GM21381 (cell line): ENCODE results near the gene TNFRSF1B.
A peak's percentile ranks its signal among the peaks of the same experiment; 100 is the strongest.
"Not testable (repeated sequence)": the region's sequence is repeated elsewhere in the genome, so short reads cannot be mapped to it uniquely, and the experiment has no call there.

Source experiments
- ATAC-seq: cut with Tn5 transposase; IDR thresholded peaks from one replicate; pipeline ENCODE4 v1.9.1; 2021; ENCODE audit warnings: mild to moderate bottlenecking, moderate library complexity; ENCODE audit not compliant: unreplicated experiment

TNFRSF1B gene

GRCh38 chr1:12209495-12209832 is 42.7 kb downstream of the TNFRSF1B start:
- no peak for ATAC-seq

- no peak for ATAC-seq
Observed at GRCh38 chr1:12215118-12215961, 48.5 kb downstream of the TNFRSF1B start.

DNA sequence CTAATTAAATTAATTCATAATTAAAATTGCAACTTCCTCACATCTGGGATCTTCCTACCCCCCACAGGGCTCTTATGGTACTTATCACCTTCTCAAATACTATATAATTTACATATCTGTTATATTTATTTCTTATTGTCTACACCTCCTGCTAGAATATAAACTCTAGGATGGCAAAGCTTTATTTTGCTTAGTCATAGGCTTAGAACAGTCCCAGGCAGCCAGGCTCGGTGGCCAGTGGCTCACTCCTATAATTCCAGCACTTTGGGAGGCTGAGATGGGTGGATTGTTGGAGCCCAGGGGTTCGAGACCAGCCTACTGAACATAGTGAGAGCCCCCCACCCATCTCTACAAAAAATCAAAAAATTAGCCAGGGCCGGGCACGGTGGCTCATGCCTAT is 53.0 kb downstream of the TNFRSF1B start:
- ATAC-seq: no peak

DNA sequence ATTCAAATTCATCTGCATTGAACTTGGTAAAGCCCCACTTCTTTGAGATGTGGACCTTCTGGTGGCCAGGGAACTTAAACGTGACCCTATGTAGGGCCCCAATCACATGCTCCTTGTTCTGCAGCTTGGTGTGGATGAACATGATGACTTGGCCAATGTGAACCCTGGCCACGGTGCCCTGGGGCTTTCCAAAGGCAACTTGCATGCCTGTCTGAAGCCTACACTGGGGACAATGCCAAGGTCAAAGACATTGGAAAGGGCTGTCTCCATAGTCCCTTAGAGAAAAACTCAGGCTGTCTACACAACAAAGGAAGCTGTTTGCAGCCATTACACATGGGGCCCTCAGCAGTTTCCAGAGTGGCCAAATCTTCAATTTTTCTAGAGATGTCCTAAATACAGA is 54.1 kb downstream of the TNFRSF1B start:
- no peak for ATAC-seq

GRCh38 chr1:12222700-12223099 is 55.9 kb downstream of the TNFRSF1B start:
- ATAC-seq: not testable (repeated sequence)

- ATAC-seq: not testable (repeated sequence)
Observed at GRCh38 chr1:12224092-12224491, 57.3 kb downstream of the TNFRSF1B start.

GRCh38 chr1:12228979-12229378 is 62.2 kb downstream of the TNFRSF1B start:
- ATAC-seq: no peak

DNA sequence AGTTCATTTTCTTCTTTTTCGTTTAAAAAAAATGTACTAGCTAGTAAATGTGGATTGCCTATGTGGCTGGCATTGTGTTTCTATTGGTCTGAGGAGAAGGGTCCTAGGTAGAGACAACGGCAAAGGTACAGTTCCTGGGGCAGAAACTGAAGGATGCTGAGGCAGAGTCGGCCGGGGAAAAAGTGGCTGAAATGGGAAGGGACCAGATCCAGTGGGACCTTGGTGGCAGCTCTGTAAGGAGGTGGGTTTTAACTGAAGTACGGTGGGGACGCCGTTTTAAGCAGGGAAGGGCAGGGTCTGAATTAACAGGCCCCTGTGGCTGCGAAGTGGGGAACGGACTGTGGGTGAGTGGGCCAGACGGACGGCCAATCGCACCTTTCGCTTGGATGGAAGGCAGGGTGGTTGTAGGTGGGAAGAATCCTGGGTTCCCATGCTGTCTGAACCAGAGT is 62.6 kb downstream of the TNFRSF1B start:
- no peak for ATAC-seq

DNA sequence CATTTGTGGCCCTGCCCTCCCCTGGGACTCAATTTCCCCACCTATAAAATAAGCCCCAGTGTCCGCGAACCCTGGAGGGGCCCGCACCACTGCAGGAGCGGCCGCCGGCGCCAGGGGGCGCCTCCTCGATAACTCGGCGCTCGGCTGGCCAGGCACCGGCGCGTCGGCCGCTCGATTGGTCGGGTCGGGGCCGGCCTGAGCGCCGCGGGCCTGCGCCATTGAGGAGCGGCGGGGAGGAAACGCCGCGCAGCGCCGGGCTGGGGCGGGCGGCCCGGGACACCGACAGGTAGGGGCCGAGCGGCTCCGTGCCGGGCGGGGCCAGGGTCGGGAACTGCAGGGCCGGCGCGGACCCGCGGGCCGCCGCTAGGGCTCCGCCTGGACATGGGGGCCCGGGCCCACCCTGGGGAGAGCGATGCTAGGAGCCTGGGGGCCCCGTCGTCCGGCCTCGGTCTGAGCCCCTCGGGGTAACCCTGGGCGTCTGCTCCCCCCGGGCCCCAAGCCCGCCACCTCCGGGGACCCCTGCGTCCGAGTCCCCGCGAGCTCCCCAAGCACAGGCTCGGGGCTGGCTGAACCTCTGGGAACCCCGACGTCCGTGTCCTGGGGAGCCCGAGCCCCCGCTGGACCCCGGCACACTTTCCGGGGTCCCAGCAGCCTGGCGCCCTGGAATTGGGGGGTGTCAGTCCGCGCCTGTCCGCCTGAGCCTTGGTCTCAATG is 63.2 kb downstream of the TNFRSF1B start, which contains the start of gene VPS13D:
TSS of gene VPS13D (plus strand) at position 196 of the 714 bp plus-strand sequence. CDS start 4,237 bp downstream, outside the sequence.
- ATAC-seq: peak; percentile 79

DNA sequence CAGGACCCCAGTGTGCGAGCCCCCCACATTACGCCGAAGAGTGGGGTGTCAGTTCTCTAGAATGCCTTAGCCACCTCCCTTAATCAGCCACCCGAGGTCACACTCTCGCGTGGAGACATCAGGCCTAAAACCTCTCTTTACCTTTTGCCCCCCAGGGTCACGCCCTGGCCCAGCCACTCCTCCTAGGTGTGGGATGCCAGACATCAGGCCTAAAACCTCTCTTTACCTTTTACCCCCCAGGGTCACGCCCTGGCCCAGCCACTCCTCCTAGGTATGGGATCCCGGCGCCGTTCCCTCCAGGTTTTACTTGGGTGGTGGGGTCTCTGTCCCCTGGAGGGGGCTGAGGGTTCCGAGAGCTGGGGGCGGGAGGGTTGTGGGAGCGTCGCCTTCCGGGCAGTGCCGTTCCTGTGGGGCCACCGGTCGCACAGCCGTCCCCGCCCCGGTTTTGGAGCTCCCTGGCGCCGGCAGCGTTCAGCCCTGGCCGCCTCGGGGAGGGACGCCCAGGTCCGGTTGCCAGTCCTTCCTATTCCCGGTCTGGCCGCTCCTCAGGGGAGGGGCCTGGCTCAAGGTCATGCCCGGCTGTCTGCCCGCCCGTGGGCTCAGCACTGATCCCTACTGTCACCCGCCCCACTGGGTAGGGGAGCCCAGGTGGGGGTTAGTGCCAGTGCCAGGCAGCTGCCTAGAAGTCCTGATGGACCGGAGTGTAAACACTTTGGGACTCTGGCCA is 63.9 kb downstream of the TNFRSF1B start:
- peak; percentile 20 for ATAC-seq

GRCh38 chr1:12231276-12231595 is 64.4 kb downstream of the TNFRSF1B start:
- ATAC-seq: no peak

DNA sequence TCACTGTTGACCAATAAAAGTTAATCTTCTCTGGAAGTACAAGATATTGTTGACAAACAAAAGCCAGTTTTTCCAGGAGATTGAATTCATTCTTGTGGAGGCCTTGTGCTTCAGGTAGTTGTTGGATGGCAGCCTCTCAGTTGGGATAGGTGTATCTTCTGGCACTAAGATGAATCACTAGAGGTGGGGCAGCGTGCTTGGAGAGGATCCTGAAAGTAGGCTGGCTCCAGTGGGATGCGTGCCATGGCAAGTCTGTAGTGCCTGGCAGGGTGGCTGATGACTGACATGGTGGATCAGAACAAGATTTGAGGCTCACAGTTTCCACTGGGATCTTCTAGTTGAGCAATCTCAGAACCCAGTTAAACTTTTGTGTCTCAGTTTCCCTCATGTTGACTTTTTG is 65.4 kb downstream of the TNFRSF1B start:
- ATAC-seq: no peak

- no peak for ATAC-seq
Observed at GRCh38 chr1:12244078-12244477, 77.3 kb downstream of the TNFRSF1B start.

GRCh38 chr1:12244585-12244984 is 77.8 kb downstream of the TNFRSF1B start:
- ATAC-seq: no peak

DNA sequence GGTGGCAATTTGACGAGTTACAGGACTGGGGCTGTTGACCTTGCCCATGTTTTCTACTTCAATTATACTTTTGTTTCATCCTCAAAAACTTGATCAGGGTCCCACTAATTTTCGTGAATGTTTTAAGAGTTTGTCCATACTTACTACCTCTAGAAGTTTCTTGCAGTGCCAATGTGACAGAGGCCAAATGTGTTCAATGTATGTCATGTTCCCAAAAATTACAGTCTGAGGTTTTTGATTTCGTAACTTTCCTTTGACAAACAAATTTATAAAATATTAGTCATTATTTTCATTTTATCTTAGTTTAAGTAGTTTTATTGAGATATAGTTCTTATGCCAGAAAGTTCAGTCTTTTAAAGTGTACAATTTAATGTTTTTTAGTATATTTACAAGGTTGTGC is 78.3 kb downstream of the TNFRSF1B start:
- ATAC-seq: no peak

- no peak for ATAC-seq
Observed at GRCh38 chr1:12245733-12246132, 78.9 kb downstream of the TNFRSF1B start.

DNA sequence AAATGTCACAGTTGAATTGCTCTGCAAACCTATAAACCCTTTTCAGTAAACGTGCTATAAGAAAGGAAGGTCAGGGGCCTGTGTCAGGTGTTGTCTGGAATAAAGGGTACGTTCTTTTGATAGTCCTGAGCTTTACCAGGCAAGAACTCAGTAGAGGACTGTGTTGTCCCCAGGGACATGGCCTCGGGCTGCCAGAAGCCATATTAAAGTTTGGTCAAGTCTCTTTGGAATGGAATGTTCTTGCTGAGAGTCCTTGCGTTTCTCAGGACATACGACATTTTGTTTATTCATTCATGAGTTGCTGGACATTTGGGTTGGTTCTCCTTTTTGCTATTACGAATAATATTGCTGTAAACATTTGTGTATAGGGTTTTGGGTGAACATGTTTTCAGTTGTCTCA is 79.8 kb downstream of the TNFRSF1B start:
- ATAC-seq: no peak

DNA sequence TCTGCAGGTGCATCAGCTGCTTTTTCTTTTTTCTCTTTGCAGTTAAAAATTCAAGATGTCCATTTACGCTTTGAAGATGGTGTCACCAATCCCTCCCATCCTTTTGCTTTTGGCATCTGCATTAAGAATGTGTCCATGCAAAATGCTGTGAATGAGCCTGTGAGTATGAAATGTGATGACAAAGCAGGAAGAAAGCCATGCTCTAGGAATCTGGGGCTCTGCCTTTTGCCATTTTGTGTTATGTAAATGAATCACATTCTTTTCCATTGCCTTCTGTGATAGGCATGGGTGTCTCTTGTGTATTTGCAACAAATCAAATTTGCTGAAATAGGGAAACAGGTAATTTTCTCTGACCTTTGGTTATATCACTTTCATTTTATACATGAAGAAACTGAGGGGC is 82.4 kb downstream of the TNFRSF1B start:
- ATAC-seq: no peak

DNA sequence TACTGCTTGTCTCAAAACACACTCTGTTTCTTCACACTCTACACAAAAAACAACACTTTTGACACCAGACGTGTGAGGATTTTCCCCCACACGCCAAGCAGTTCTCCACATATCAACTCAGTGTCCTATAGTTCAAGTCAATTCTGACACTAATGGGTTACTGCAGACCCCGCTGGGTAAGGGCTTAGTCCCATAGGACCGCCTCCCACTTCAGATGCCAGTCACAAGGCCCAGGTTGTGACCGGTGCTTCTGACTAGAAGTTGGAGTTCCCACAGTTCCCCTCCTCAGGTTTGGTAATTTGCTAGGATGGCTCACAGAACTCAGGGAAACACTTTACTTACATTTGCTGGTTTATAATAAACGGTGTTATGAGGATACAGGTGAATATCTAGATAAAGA is 83.0 kb downstream of the TNFRSF1B start:
- no peak for ATAC-seq

GRCh38 chr1:12251442-12251841 is 84.7 kb downstream of the TNFRSF1B start:
- no peak for ATAC-seq

GRCh38 chr1:12255913-12256312 is 89.1 kb downstream of the TNFRSF1B start:
- ATAC-seq: no peak

- no peak for ATAC-seq
Observed at GRCh38 chr1:12258272-12258671, 91.5 kb downstream of the TNFRSF1B start.
